Endothelial cell of umbilical vein (primary cell): ENCODE results near the gene GAD2. TPM values are rescaled to one million over a fixed set of nuclear protein-coding genes. Genes with fewer than 3 reads are reported as not detected.

Source experiments
- BruUV-seq: library from RNA; stranded (reverse); fragments of 400-500 nt; replicated peaks from 2 replicates; lab custom pipeline; 2021; lab: Mats Ljungman, UMichigan
- CTCF ChIA-PET: fragments of 300-600, 350-600 bp; sonication (Branson Sonifier 250); formaldehyde crosslinking; loops from one replicate; lab custom pipeline; 2021; ENCODE audit warnings: antibody characterized with exemption, inconsistent platforms; lab: Charles Lee
- POLR2A ChIA-PET: fragments of 300-600, 350-600 bp; sonication (Branson Sonifier 250); formaldehyde crosslinking; loops from one replicate; lab custom pipeline; 2021; ENCODE audit warnings: antibody characterized with exemption, inconsistent platforms; lab: Charles Lee
- DNase-seq: peaks from one replicate; pipeline ENCODE4 v3.0.0-alpha.2; 2011; ENCODE audit warnings: low read depth, low spot score
- FAIRE-seq: peaks from 2 replicates; lab custom pipeline; 2011; peaks lifted over from hg19 to GRCh38; lab: Jason Lieb, UNC
- H2AFZ ChIP-seq: 2 replicates; pipeline ENCODE4 v1.6.0; 2012; ENCODE audit warnings: low read depth, low read length, control low read depth, inconsistent platforms
- H3K27ac ChIP-seq: 2 replicates; pipeline ENCODE4 v1.5.1; 2011; ENCODE audit warnings: low read depth, mild to moderate bottlenecking, control low read depth, low read length, moderate library complexity; ENCODE audit not compliant: insufficient read depth
- H3K27me3 ChIP-seq, 2 experiments: 2 replicates each; pipeline versions ENCODE4 v1.6.0 to v1.6.1; 2011; ENCODE audit warnings: low read length in 2 of 2, mixed read lengths in 1 of 2; ENCODE audit not compliant: control insufficient read depth in 2 of 2, insufficient read depth in 2 of 2
- H3K36me3 ChIP-seq, 2 experiments: 2 replicates in 1 of 2; 3 replicates in 1 of 2; pipeline ENCODE4 v1.5.1; 2011; ENCODE audit warnings: low read length in 2 of 2, mild to moderate bottlenecking in 1 of 2, moderate library complexity in 1 of 2; ENCODE audit not compliant: control insufficient read depth in 2 of 2, insufficient read depth in 2 of 2; ENCODE audit errors: extremely low read depth in 1 of 2
- H3K4me1 ChIP-seq: 3 replicates; pipeline ENCODE4 v1.5.1; 2011; ENCODE audit warnings: mild to moderate bottlenecking, low read length; ENCODE audit not compliant: control insufficient read depth, insufficient read depth; ENCODE audit errors: extremely low read depth
- H3K4me2 ChIP-seq: 2 replicates; pipeline ENCODE4 v1.6.1; 2011; ENCODE audit warnings: low read length, control low read depth, mixed read lengths; ENCODE audit not compliant: insufficient read depth
- H3K4me3 ChIP-seq, 3 experiments: fragments of 200-600 bp in 1 of 3; sonication (generic), shearing (Covaris generic) in 1 of 3; replicated peaks in 1 of 3; 2 replicates each; pipeline ENCODE4 v1.5.1; 2011 to 2016; ENCODE audit warnings: control low read depth in 3 of 3, low read length in 3 of 3, mild to moderate bottlenecking in 2 of 3, inconsistent platforms in 1 of 3, low read depth in 1 of 3, moderate library complexity in 1 of 3; ENCODE audit not compliant: insufficient read depth in 1 of 3
- H3K79me2 ChIP-seq: 2 replicates; pipeline ENCODE4 v1.6.0; 2012; ENCODE audit warnings: low read length, inconsistent platforms; ENCODE audit not compliant: control insufficient read depth, insufficient read depth
- H3K9ac ChIP-seq: replicated peaks from 2 replicates; pipeline ENCODE3; 2011; ENCODE audit warnings: low read length, control low read depth; ENCODE audit not compliant: insufficient read depth; ENCODE audit errors: extremely low read depth
- H3K9me1 ChIP-seq: replicated peaks from 3 replicates; pipeline ENCODE4 v1.6.0; 2011; ENCODE audit warnings: mild to moderate bottlenecking, low read length; ENCODE audit not compliant: control insufficient read depth, insufficient read depth; ENCODE audit errors: extremely low read depth
- H3K9me3 ChIP-seq: replicated peaks from 2 replicates; pipeline ENCODE4 v1.5.1; 2012; ENCODE audit warnings: low read length, inconsistent platforms; ENCODE audit not compliant: control insufficient read depth, insufficient read depth
- H4K20me1 ChIP-seq: replicated peaks from 2 replicates; pipeline ENCODE3; 2011; ENCODE audit warnings: mild to moderate bottlenecking, low read length; ENCODE audit not compliant: control insufficient read depth, insufficient read depth; ENCODE audit errors: extremely low read depth
- EZH2 ChIP-seq: IDR thresholded peaks from 2 replicates; pipeline ENCODE4 v1.6.1; 2012; ENCODE audit warnings: borderline replicate concordance, low read depth, mild to moderate bottlenecking, moderate library complexity, low read length, inconsistent platforms; ENCODE audit not compliant: severe bottlenecking
- FOS ChIP-seq: IDR thresholded peaks from 2 replicates; pipeline ENCODE4 v1.6.1; 2011; ENCODE audit warnings: mild to moderate bottlenecking, low read length, moderate library complexity, borderline replicate concordance; ENCODE audit not compliant: insufficient read depth
- GATA2 ChIP-seq: IDR thresholded peaks from 2 replicates; pipeline ENCODE4 v1.7.0; 2011; ENCODE audit warnings: low read depth, mild to moderate bottlenecking, moderate library complexity, mixed read lengths, low read length; ENCODE audit not compliant: insufficient read length, insufficient read depth
- JUN ChIP-seq: IDR thresholded peaks from 2 replicates; pipeline ENCODE4 v1.6.1; 2011; ENCODE audit warnings: borderline replicate concordance, low read depth; ENCODE audit not compliant: insufficient read length, insufficient read depth
- MYC ChIP-seq: IDR thresholded peaks from one replicate; pipeline ENCODE4 v1.6.1; 2011; ENCODE audit warnings: mild to moderate bottlenecking, low read depth, low read length
- POLR2A ChIP-seq: IDR thresholded peaks from 2 replicates; pipeline ENCODE4 v1.6.1; 2012; ENCODE audit warnings: low read depth, mild to moderate bottlenecking, control low read depth, low read length
- POLR2AphosphoS5 ChIP-seq: IDR thresholded peaks from 2 replicates; pipeline ENCODE4 v1.6.1; 2012; ENCODE audit warnings: low read depth, mild to moderate bottlenecking, control low read depth, low read length, moderate library complexity; ENCODE audit not compliant: insufficient read depth
- dilution Hi-C: fragments of 300-500 bp; cut with MboI; formaldehyde crosslinking; loops from one replicate; pipeline ENCODE4 v1.15.0; 2019; ENCODE audit warnings: low sequenced_read_pairs; ENCODE audit not compliant: extremely low pct_ligation_motif_present
- intact Hi-C: fragments of 100-400 bp; cut with micrococcal nuclease; formaldehyde crosslinking; loops from one replicate; pipeline ENCODE4 v1.10.0; 2022
- polyA plus RNA-seq, 4 experiments: library from polyadenylated mRNA; depleted of rRNA in 3 of 4; stranded (reverse) in 3 of 4; unstranded in 1 of 4; fragments of >200 nt; gene quantifications; 2 replicates each; pipeline versions ENCODE4 v1.2.1 to v1.2.3, GENCODE V29; 2011 to 2012; ENCODE audit warnings: missing spikeins in 1 of 4
- total RNA-seq: library from RNA; stranded (reverse); gene quantifications from 2 replicates; pipeline ENCODE4 v1.2.3, GENCODE V29; 2021
- TF ChIP-seq, protein P1 (sequence below), 2 donors: IDR thresholded peaks; 1 replicate in 1 of 2; 2 replicates in 1 of 2; pipeline ENCODE4 v1.5.1; 2011; ENCODE audit warnings: low read length in 2 of 2, mild to moderate bottlenecking in 2 of 2, moderate library complexity in 2 of 2, control low read depth in 1 of 2, inconsistent platforms in 1 of 2, low read depth in 1 of 2; ENCODE audit not compliant: insufficient read depth in 1 of 2; ENCODE audit errors: extremely low read depth in 1 of 2

GAD2 gene
- total and polyA plus RNA-seq, 2 donors (not counting 3 experiments of a cell fraction or from before 2014, with no cell fraction given): not detected

DNA sequence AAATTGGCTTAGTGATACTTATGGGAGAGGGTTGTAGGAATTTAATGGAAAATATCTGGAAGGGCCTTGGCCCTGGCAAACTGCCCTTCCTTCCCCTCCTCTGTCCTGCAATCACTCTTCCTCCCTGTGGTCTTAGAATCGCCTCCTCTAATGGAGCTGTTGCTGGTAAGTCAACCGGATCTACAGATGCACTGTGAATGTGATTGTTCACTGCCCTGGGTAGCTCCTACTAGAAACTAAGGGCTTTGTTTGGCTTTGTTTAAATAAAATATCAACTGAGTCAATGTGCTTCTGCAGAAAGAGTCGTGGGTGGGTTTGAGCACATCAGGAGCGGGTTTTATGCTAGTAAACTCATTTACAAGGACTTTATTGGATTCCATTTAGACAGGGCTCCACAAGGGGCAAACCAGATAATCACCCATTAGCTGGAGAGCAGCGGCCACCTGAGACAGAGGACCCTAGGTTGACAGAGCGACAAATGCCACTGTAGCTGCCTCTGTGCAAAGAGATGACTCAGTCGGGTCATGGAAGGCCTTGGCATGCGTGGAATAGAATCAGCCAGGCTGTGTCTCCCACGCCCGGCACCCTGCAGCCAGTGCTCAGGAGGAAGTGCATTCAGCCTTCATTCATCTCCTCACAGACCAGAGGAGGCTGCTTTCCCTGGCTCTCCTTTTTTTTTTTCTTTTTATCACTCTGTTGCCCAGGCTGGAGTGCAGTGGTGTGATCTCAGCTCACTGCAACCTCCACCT lies 97.9 kb downstream of the GAD2 start:
- no peak overlapping the region for H3K4me2 ChIP-seq
- H3K9me1 ChIP-seq: no peaks in the 10 kb centered on the region
- no peak overlapping the region for H3K9ac ChIP-seq
- no peak overlapping the region for H2AFZ ChIP-seq
- no peak overlapping the region for H3K27ac ChIP-seq
- H3K4me1 ChIP-seq: no peaks in the 10 kb centered on the region
- DNase-seq (no peak), FAIRE-seq (no peak)
- no TSS peak for BruUV-seq
- H3K79me2 ChIP-seq: no peaks in the 10 kb centered on the region
- POLR2A ChIA-PET: no interaction called here
- no peaks in the 10 kb centered on the region for H3K27me3 ChIP-seq
- no peaks in the 10 kb centered on the region for H3K36me3 ChIP-seq
- no peaks in the 10 kb centered on the region for H4K20me1 ChIP-seq
- intact Hi-C loops: no loop called here
- no peak for TF ChIP-seq GATA2
- TF ChIP-seq JUN: no peak
- no peak for TF ChIP-seq POLR2A
- TF ChIP-seq, protein P1, sequence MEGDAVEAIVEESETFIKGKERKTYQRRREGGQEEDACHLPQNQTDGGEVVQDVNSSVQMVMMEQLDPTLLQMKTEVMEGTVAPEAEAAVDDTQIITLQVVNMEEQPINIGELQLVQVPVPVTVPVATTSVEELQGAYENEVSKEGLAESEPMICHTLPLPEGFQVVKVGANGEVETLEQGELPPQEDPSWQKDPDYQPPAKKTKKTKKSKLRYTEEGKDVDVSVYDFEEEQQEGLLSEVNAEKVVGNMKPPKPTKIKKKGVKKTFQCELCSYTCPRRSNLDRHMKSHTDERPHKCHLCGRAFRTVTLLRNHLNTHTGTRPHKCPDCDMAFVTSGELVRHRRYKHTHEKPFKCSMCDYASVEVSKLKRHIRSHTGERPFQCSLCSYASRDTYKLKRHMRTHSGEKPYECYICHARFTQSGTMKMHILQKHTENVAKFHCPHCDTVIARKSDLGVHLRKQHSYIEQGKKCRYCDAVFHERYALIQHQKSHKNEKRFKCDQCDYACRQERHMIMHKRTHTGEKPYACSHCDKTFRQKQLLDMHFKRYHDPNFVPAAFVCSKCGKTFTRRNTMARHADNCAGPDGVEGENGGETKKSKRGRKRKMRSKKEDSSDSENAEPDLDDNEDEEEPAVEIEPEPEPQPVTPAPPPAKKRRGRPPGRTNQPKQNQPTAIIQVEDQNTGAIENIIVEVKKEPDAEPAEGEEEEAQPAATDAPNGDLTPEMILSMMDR (IDR thresholded peaks at IDR 0.05; ENCODE audit: extremely low read depth in 1 of 2, insufficient read depth in 1 of 2, low read depth in 1 of 2, low read length in 2 of 2): no peak
- no peak for TF ChIP-seq MYC
- no peak for TF ChIP-seq FOS
- no peak for TF ChIP-seq EZH2
- no peak for TF ChIP-seq POLR2AphosphoS5
- H3K9me3 ChIP-seq: peaks cover 2% of the 10 kb centered on the region
- H3K4me3 ChIP-seq: no peak overlapping the region
- dilution Hi-C loops: no loop called here
- CTCF ChIA-PET: no interaction called here
